ENCODE results near the gene ALDOA. TPM values are rescaled to one million over a fixed set of nuclear protein-coding genes. Genes with fewer than 3 reads are reported as not detected.

ALDOA gene
- polyA plus RNA-seq, 3 donors = 1,202 to 1,628 (median 1,429) TPM

DNA sequence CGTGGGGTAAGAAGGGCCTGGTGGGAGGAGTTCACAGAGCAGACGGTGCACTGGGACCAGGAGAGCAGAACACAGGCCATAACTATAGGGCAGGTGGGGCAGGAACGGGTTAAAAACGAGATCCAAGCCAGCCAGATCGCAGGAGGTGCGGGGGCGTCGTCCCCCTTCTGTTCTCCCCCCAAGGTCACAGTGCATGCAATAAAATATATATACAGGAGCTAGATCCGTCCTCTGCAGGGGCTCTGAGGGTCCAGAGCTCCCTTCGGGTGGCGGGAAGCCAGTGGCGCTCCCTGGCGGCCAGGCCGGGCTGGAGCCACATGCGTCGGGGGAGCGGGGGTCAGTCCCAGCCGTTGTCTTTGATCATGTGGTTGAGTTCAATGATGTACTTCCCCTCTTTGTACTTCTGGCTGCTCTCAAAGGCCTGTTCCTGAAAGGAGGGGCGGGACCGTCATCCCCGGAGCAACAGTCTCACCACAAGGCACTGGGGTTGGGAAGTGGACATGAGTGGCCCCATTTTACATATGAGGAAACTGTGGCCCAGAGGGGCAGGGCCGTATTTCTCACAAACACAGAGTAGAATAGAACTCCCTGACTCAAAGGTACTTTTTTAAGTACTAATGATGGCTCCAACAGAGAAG, 26.9 kb downstream of the ALDOA start:
- peaks cover 69 to 87% of the 10 kb centered on the region in 2 donors for H3K4me1 ChIP-seq (ENCODE audit: control insufficient read depth in 1 of 2, insufficient read depth in 2 of 2, low read length in 2 of 2)
- peak overlapping the region; percentile 86 to 97 (median 96) for H3K27ac Mint-ChIP-seq
- peaks cover 0 to 6% (median 0%) of the 10 kb centered on the region in 3 donors for H3K27me3 Mint-ChIP-seq (ENCODE audit: low read depth in 3 of 3)
- peak overlapping the region; percentile 86 for H3K4me2 ChIP-seq (replicated peaks; ENCODE audit: extremely low read depth, low read length, poor library complexity, severe bottlenecking)
- 0% methylated on average over 8 of the region's 22 CpGs for WGBS (ENCODE audit: insufficient coverage)
- no peaks in the 10 kb centered on the region for H4K20me1 ChIP-seq (ENCODE audit: insufficient read depth, low read length)
- TF ChIP-seq CTCF (IDR thresholded peaks at IDR 0.05) = peak; percentile 86
- H3K9me3 Mint-ChIP-seq = peaks cover 12 to 18% (median 17%) of the 10 kb centered on the region in 7 donors
- intact Hi-C loops (cut with micrococcal nuclease) = loop anchor here in 1 of 2 donors (2.0 kb wide), 1 partner anchor 30 kb away; the partner anchor contains the start of gene MAPK3
- peaks cover 23 to 35% of the 10 kb centered on the region in 2 donors for H3K36me3 Mint-ChIP-seq
- peak overlapping the region; percentile 40 to 88 (median 62) for H3K4me3 ChIP-seq (replicated peaks in 1 of 3; ENCODE audit: low read depth in 2 of 3, low read length in 3 of 3)
- peaks cover 12 to 14% of the 10 kb centered on the region in 2 donors for H3K9me3 ChIP-seq (replicated peaks in 1 of 2; ENCODE audit: control insufficient read depth in 1 of 2, insufficient read depth in 1 of 2, low read length in 2 of 2)
- peaks cover 12 to 13% of the 10 kb centered on the region in 2 donors for H3K36me3 ChIP-seq (replicated peaks in 1 of 2; ENCODE audit: control insufficient read depth in 1 of 2, insufficient read depth in 2 of 2, low read length in 2 of 2)
- peaks cover 71% of the 10 kb centered on the region for H3K4me1 Mint-ChIP-seq
- H3K9ac ChIP-seq (ENCODE audit: insufficient read depth, low read length, poor library complexity, severe bottlenecking) = peak overlapping the region; percentile 63
- H2AFZ ChIP-seq (ENCODE audit: insufficient read depth, low read depth, low read length, poor library complexity, severe bottlenecking) = peak overlapping the region; percentile 92
- peak overlapping the region; percentile 83 to 92 for H3K4me3 Mint-ChIP-seq
- peak overlapping the region; percentile 81 to 87 for H3K27ac ChIP-seq (ENCODE audit: low read depth in 1 of 2, low read length in 2 of 2)
- DNase-seq = peak; percentile 98 to 100 (median 98)
- peaks cover 23% of the 10 kb centered on the region for H3K79me2 ChIP-seq (ENCODE audit: insufficient read depth, low read length)
- H3K27me3 ChIP-seq (ENCODE audit: control insufficient read depth in 2 of 2, insufficient read depth in 2 of 2, low read length in 2 of 2) = no peaks in the 10 kb centered on the region

DNA sequence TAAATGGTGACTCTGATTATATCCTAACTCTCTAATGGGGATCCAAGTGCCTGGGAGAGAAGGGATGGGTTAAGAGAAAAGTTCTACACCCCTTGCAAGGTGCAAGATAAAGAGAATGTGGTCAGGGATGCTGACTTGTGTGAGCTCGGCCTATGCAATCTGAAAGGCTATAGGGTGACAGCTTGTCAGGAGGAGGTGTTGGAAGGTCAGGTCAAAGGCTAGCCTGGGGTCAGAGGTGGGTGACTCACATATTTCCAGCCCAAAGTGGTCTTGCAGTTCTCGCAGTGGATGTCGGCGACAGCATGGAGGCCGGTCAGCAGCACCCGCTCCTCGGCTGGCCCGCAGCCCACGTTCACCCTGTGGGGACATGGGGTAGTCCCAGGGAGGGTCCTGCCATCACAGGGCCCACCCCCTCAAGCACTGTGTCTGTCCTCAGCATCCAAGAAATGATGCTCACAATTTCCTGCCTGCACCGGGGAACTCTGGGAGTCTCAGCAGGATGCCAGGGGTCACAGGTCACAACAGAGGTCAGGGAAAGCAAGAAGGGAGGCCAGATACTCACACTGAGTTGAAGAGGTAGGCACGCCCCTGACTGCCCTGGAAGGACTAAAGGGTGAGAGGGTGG, 29.1 kb downstream of the ALDOA start:
- Histone ChIP-seq H3K4me3 (replicated peaks in 1 of 3; ENCODE audit: low read depth in 2 of 3, low read length in 3 of 3) (peak overlapping the region in 2 of 3 experiments; percentile 84 to 97), H3K27ac (ENCODE audit: low read depth in 1 of 2, low read length in 2 of 2) (peak overlapping the region; percentile 47 to 87), H3K79me2 (ENCODE audit: insufficient read depth, low read length) (peaks cover 23% of the 10 kb centered on the region), H3K36me3 (replicated peaks in 1 of 2; ENCODE audit: control insufficient read depth in 1 of 2, insufficient read depth in 2 of 2, low read length in 2 of 2) (peaks cover 12 to 13% of the 10 kb centered on the region in 2 donors), H2AFZ (ENCODE audit: insufficient read depth, low read depth, low read length, poor library complexity, severe bottlenecking) (no peak overlapping the region), H3K9me3 (replicated peaks in 1 of 2; ENCODE audit: control insufficient read depth in 1 of 2, insufficient read depth in 1 of 2, low read length in 2 of 2) (peaks cover 32 to 34% of the 10 kb centered on the region in 2 donors), H4K20me1 (ENCODE audit: insufficient read depth, low read length) (no peaks in the 10 kb centered on the region), H3K9ac (ENCODE audit: insufficient read depth, low read length, poor library complexity, severe bottlenecking) (no peak overlapping the region), H3K27me3 (ENCODE audit: control insufficient read depth in 2 of 2, insufficient read depth in 2 of 2, low read length in 2 of 2) (no peaks in the 10 kb centered on the region), H3K4me2 (replicated peaks; ENCODE audit: extremely low read depth, low read length, poor library complexity, severe bottlenecking) (peak overlapping the region; percentile 98), H3K4me1 (ENCODE audit: control insufficient read depth in 1 of 2, insufficient read depth in 2 of 2, low read length in 2 of 2) (peaks cover 60 to 66% of the 10 kb centered on the region in 2 donors)
- peaks cover 22 to 36% (median 33%) of the 10 kb centered on the region in 7 donors for H3K9me3 Mint-ChIP-seq
- no peak for DNase-seq
- peaks cover 0 to 4% (median 3%) of the 10 kb centered on the region in 3 donors for H3K27me3 Mint-ChIP-seq (ENCODE audit: low read depth in 3 of 3)
- peaks cover 51% of the 10 kb centered on the region for H3K4me1 Mint-ChIP-seq
- intact Hi-C loops (cut with micrococcal nuclease) = no loop called here
- peak overlapping the region; percentile 87 to 94 for H3K4me3 Mint-ChIP-seq
- WGBS (ENCODE audit: insufficient coverage) = 97% methylated on average over 10 of the region's 11 CpGs
- TF ChIP-seq CTCF (IDR thresholded peaks at IDR 0.05) = no peak
- peaks cover 22 to 37% of the 10 kb centered on the region in 2 donors for H3K36me3 Mint-ChIP-seq
- H3K27ac Mint-ChIP-seq = peak overlapping the region; percentile 83 to 97 (median 92)

All from CD14-positive monocyte (primary cell).